RPMI7951 (cell line): ENCODE results near the gene GAREM1. TPM values are rescaled to one million over a fixed set of nuclear protein-coding genes. Genes with fewer than 3 reads are reported as not detected.
"Not testable (repeated sequence)": the region's sequence is repeated elsewhere in the genome, so short reads cannot be mapped to it uniquely, and the experiment has no call there.

ENCODE experiments used
- DNase-seq: peaks from one replicate; pipeline ENCODE4 v3.0.0-alpha.2; 2012; ENCODE audit warnings: low read depth
- total RNA-seq: library from RNA; depleted of rRNA; stranded (reverse); fragments of >200 nt; shearing (Covaris generic); gene quantifications from 2 replicates; pipeline ENCODE4 v1.2.3, GENCODE V29; 2014

GAREM1 gene
- total RNA-seq, 1 experiment from 2014 or later: 0.60 TPM

DNA sequence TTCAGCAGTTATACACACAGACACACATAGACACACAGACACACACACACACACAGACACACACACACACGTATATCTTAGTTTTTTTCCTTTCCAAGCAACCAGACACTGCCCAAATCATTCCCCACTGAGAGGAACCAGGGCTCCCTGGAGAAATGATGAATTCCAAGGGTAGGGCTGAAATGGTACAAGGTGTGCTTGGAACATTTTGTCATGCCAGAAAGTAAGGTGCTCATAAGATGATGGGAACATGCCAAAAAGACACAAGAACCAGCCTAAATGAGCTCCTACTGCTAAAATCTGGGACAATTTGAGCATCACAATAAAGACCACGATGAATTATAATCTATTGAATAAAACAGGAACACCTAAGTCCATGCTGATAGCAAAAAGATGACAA is 177.6 kb downstream of the GAREM1 start:
- DNase-seq: no peak

DNA sequence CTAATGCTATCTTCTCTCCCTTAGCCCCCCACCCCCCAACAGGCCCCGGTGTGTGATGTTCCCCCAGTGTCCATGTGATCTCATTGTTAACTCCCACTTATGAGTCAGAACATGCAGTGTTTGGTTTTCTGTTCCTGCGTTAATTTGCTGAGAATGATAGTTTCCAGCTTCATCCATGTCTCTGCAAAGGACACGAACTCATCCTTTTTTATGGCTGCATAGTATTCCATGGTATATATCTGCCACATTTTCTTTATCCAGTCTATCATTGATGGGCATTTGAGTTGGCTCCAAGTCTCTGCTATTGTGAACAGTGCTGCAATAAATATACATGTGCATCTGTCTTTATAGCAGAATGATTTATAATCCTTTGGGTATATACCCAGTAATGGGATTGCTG is 179.1 kb downstream of the GAREM1 start:
- DNase-seq: not testable (repeated sequence)

DNA sequence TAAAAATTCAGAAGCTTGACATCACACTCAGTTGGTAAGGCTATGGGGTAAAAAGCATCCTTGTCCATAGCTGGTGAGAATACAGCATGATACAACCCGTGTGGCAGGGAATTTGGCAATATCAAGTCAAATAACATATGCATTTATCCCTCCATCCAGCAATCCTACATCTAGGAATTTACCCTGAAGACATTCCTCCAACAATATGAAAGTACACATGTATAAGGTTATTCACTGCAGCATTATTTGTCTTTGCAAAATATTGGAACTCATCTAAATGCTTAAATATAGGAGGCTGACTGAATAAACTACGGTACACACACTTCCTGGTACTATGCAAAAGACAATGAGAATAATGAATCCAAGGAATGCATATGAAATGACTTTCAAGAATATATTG is 179.9 kb downstream of the GAREM1 start:
- DNase-seq: no peak

DNA sequence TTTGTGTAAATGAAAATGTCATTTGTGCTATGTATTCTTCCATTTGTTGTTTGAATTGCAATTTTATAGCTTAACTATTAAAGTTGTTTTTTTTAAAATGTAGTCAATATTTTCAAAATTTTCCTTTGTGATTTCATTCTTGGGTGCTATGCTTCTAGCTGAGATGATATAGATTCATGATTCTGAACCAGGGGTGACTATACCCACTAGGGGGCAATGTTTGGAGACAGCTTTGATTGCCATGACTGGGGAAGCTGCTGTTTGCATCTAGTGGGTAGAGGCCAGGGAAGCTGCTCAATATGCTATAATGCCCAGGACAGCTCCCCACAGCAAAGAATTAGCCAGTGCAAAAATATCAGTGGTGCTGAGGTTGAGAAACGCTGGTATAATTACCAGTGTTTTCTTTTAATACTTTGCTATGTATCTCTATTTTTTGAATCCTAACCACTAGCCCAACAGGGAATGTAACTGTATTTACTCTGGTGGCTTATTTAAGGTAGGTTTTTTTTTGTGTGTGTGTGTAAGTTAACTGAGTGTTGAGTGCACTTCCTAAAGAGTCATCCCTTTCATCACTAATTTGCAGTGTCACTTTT is 181.1 kb downstream of the GAREM1 start:
- DNase-seq: peak; percentile 35

DNA sequence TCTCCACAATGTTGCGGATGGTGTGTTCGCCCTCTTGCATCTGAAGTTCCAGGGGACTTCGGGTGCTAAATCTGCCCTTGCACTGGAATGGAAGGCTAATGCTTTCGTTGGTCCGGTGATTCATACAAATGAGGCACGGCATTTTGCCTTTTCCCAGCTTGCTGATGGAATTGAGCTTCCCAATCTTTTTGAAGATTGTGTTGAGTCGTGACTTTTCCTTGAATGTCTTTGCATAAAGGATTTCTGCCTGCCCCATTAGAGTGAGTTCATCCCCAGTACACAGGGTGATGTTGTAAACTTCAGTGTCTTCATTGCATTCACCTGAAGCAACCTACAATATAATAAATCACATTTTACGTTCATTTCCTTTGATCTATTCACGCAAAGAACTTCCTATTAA is 182.8 kb downstream of the GAREM1 start:
- no peak for DNase-seq

DNA sequence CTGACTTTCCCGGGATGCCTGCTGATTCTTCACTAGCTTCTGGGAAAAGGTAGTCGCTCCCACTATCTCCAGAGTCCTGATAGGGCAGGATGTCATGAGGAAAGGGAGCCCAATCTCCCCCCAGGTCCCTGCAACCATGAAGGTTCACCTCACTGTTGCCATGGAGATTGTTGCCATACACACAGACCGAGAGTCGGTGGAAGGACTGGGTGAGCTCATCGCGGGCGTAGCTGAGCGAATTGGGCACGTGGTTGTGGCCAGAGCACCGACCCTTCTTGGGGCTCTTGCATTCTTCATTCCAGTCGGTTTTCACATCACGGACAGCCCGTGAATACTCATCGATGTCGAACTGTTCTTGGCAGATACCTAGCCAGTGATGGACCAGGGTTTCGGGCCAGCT is 183.4 kb downstream of the GAREM1 start:
- peak; percentile 1 for DNase-seq

DNA sequence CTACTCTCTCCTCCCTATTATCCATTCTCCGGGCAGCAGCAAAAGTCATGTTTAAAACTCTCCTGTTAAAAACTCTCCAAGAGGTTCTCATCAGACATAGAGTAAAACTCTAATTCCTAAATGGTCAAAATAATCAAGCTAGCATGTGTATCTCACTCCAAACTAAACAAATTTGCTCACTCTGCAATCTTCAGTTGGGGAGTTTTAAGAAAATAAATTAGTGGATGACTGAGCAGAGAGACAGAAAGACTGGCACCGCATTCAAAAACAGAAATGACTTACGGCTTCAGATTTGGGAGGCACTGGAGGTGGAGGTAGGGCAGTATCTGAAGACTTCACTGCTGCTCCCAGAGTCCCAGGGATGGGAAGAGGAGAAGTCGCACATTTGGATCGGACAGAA is 183.9 kb downstream of the GAREM1 start:
- DNase-seq: no peak

DNA sequence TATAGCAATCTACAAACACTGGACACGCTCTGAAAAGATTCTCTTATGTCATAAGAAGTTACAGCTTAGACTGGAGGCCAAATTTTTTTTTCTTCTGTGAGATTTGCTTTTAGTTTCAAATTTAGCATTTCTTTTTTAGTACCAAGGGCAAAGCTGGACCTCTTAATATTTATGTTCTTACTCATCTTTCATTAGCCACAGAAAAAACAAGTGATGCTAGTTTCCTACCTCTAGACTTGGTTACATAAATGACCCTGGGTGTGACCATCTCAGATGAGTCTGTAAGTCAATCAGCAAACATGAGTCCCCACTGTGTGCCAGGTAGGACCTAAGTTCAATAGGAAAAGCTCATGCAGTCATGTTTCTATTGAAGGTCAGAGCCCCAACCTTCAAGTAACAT is 186.4 kb downstream of the GAREM1 start:
- no peak for DNase-seq

DNA sequence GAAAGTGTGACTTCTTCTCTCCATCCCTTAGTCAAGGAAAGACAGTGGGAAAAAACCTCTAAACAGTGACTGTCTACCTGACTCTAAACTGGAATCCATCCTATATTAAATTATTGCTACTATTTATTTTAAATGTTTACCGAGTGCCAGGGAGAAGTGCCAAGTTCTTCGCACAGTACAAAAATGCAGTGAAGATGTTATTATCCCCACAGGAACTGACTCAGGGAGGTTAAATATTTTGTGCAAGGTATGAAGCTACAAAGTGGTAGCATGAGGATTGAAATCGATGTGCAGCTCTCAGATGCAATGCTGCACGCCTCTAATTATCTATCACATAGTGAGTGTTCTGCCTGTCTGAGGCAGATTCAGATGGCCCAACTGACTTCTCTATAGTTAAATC is 189.8 kb downstream of the GAREM1 start:
- DNase-seq: no peak

DNA sequence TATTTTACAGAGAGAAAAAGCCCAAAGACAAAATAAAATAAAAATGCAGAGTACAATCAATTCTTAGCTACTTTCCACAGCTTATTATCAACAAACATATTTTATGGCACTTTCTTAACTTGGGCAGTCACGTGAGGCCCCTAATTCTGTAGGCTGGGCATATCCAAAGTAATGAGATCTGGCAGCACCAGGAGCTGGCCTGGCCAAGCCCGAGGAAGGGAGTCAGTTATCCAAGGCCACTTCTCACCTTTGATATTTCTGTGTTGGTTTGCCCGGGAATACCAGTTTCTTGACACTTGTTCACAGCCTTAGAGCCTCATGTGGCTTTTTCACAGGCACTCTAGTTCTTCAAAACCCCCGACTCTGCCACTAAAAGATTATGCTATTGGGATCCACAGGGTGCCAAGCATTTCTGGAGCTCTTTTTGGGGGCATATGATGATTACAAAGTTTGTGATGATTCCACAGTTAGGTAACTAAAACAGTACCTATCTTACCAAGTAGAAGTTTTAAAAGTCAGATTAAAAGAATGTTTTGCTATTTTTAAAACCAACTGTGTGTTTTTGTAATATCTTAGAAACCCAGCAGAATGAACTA is 190.4 kb downstream of the GAREM1 start:
- DNase-seq: no peak

DNA sequence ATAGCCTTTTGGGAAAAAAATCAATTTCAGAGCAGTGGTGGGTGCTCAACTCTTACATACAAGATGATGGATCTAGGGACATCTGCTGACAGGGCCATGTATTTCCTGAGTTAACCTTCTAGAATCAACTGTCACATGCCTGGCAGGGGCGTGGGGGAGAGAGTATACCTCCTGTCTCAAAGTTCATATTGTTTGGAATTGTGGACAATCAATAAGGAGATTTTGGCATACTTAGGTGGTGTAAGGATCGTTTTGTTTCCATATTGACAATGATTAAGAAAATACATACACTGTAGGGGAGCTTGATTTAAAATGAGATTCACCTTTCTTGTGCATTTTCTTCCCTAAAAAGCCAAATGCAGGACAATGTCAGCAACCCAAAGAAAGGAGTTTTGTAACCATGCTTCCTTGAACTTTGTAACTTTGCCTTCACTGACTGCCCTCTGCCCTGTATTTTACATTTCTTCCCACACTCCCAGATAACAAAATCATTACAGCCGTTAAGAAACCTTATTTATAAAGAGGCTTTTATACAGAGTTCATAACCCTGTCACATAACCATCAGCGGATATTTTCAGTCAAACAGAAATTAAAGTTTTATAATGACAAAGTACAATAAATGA is 192.4 kb downstream of the GAREM1 start:
- no peak for DNase-seq

DNA sequence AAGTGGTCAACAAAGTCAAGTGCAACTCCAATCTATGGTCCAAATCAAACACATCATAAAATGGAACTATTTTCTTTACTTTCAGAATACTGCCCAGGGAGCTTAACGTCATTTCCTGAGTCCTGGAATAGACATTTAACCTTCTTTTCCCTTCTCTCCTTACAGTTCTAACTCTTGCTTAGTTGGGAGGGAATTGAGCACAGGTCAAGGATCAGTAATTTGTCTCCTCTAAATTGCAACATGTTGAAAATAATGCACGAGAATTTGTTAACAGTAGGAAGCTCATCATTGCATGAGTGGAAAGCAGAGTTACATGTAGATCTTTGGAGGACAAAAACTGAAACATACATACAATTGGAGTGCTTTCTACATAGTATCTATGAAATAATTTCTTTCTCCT is 193.1 kb downstream of the GAREM1 start:
- DNase-seq: no peak

DNA sequence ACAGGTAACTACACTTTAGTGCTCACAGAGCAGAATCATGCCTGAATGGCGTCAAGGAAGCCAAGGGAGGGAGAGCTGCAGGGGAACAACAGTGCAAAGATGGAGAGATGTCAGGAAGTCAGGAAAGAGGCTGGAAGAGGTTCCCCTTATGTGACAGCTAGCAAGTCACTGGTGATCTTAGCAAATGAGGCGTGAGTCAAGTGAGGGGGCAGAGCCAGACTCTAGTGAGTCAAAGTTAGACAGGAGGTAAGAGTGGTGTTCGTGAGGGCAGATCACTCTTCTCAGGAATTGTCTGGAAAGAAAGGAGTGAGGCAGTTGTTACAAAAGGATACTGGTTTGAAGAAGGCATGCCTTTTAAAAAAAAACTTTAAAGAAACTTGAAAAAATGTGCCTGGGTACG is 193.8 kb downstream of the GAREM1 start:
- DNase-seq: no peak

DNA sequence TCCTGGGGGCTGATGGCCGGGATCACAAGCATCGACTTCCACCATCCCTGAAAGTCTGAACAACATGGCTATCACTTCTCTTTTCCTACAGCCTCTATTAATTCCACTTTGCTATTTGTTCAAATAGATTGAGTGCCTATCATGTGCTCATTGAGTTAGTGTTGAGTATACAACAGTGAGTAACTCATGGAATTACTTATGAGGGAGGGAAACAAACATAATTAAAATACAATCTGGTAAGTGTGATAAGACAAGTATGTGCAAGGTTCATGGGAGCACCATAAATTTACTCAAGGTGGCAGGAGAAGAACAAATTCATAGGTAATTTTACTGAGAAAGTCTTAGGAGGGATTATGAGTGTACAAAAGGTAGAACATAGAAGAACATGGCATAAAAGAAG is 194.4 kb downstream of the GAREM1 start:
- no peak for DNase-seq

DNA sequence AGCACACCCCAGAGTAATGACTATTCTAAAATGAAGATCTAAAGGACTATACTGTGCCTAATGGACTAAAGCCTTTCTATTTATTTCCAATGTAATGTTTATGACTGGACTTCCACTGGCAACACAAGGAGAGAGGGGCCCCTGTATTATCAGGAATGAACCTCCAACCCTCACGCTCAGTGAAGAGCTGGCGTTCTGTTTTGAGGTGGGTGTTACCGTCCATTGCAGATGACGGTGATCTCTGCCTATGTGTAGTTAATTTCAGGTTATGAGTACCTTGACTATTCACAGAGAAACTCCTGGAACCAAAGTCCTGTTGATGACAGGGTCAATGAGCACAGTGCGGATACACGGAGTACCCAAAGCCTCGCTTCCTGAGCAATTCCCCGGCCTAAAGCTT is 195.5 kb downstream of the GAREM1 start:
- no peak for DNase-seq

DNA sequence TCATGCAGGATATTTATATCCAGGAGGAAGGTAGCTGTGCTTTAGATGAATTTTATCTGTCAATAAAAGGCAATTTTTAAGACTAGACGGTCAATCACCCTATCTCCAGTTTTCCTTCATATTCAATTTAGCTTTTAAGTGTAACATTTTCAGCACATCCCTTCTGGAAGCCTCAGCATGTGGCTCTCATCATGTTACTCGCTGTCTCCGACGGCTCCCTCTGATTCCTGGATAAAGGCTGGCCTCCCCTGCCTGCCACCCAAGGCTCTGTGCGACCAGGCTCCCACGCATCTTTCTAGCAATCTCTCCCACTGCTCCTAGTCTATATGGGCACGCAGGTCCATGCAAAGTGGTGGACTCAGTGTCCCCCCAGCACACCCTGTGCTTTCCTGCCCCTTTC is 196.4 kb downstream of the GAREM1 start:
- no peak for DNase-seq

DNA sequence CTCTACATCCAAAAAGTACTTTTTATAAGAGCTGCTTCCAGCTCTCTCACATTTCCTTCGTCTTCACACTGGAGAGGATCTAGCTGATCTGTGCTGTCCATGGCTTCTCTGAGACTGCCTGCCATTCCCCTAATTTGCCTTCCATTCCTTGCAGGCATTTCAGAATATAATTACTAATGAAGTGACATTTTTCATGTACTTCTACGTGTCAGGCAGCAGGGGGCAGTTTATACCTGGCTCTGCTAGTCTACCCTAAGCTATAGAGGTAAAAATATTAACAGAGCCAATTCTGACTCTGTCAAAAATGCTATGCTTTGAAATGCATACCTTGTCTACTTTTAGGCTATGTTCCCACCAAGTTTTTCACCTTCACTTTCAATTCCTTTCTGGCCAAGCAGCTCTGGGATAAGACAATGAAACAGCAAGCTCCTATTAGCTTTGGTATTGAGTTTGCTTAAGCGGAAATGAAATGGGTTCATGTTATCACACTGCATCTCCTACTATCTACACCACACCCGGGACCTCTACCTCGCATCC is 198.9 kb downstream of the GAREM1 start:
- peak; percentile 5 for DNase-seq

DNA sequence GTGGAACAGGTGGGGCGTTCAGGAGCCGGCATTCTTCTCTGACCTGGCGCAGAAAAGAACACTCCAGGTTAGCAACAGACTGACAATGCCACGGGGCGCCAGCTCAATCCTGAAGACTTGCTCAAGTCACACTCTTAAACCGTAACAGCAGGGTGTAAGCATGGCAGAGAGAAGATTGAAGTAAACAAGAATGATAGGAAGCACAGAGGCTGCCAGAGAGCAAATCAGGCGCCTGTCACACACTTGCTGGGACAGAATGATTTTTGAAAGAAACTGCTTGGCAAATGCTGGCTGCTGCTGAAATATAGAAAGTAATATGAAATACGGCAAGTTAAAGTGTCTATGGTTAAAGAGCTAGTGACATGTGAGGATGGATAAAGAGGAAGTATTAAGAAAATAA is 200.3 kb downstream of the GAREM1 start:
- DNase-seq: no peak

DNA sequence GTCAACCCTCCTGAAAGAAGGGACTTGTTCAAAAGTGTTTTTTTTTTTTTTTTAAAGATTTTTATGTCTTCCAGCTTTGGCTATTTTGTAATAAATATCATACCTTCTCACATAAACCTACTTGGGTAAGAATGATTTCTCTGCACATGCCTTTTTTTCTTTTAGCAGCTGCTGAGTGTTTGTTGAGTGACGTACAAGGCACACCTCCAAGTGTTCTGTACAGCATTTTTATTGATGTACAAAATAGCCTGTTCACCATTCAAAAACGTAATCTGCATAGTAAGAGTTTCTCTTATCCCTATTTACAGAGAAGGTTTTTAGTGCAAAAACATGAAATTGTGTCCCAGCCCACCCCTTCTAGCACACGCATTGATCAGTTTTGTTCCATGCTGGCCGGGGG is 203.2 kb downstream of the GAREM1 start:
- no peak for DNase-seq

DNA sequence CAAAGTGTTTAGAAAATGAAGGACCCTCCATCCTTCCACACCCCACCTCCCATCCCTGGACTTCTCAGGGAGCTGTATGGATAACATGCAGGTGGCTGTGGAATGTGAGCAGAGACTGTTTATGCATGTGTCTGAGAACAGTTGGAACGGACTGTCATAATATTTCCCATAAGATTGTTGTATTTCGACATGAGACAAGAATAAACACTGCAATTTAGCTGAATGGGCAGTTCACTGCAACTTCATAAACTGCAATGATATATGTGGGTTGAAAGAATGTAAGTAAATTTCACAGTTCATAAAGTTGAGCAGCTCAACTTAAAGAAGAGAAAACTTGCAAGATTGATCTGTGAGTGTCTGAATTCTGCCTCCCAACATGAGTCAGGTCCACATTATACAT is 206.3 kb downstream of the GAREM1 start:
- DNase-seq: no peak

DNA sequence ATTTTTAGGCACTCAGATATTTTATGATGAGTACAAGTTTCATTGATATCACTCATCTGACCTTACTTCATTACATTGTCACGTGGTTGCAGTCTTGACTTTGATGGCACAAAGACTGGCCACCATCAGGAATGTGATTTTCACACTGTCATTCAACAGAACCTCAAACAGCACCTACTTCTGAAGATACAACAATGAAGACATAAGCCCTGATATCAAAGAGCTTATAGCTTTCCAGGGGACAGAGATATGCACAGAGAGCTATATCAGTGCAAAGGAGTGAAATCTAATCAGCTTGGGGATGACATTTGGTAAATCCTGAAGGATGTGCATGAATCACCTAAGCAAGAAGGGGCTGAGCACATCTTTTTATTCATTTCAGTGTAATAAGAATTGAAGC is 208.6 kb downstream of the GAREM1 start:
- DNase-seq: no peak

DNA sequence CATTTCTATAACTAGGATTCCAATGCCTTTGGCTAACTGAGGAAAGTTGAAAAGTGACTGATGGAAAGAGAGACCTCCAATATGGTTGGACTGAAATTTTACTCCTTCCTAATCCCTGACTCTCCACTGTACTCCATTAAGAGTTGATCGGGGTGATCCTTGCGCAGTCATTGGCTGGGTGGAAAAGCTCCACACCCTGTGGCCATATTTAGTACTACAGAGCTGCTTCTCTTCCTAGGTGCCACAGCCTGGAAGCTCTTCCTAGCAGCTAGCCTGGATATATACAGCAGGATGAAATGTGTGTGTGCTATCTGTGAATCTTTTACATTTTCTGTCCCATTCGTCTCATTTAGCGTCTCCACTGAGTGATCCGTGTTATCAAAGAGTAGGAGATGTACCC is 209.7 kb downstream of the GAREM1 start:
- no peak for DNase-seq

DNA sequence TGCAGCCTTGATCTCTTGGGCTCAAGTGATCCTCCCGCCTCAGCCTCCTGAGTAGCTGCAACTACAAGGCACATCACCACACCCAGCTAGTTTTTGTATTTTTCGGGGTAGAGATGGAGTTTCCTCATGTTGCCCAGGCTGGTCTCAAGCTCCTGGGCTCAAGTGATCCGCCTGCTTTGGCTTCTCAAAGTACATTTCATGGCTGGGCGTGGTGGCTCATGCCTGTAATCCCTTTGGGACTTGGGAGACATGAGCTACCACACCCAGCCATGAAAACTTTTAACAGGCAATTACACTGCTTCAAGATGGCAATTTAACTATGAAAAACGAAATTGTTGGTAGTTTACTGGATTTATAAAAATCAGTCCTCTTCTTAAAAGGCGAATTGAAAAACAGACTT is 211.1 kb downstream of the GAREM1 start:
- DNase-seq: no peak
